WTC11 (cell line): ENCODE measurements around the gene PIGS. TPM values are rescaled to one million over a fixed set of nuclear protein-coding genes. Genes with fewer than 3 reads are reported as not detected.

Experiments
- AFF4 ChIP-seq: sonication (generic); formaldehyde crosslinking; IDR thresholded peaks from 2 replicates; pipeline ENCODE4 v1.8.1; 2023; ENCODE audit warnings: mild to moderate bottlenecking, missing genetic modification reagents, borderline replicate concordance
- AR ChIP-seq: fragments of 250-450 bp; sonication (Bioruptor Pico); IDR thresholded peaks from 2 replicates; pipeline ENCODE4 v1.9.0; 2021; ENCODE audit warnings: mild to moderate bottlenecking
- CBFB ChIP-seq: sonication (generic); formaldehyde crosslinking; IDR thresholded peaks from 2 replicates; pipeline ENCODE4 v1.8.1; 2022; ENCODE audit warnings: mild to moderate bottlenecking, low read depth, missing genetic modification reagents
- CREM ChIP-seq: sonication (generic); formaldehyde crosslinking; IDR thresholded peaks from 2 replicates; pipeline ENCODE4 v1.8.1; 2022; ENCODE audit warnings: mild to moderate bottlenecking, missing genetic modification reagents, moderate library complexity
- E2F1 ChIP-seq: sonication (generic); formaldehyde crosslinking; IDR thresholded peaks from 2 replicates; pipeline ENCODE4 v1.8.0; 2022; ENCODE audit warnings: mild to moderate bottlenecking, missing genetic modification reagents
- E2F4 ChIP-seq: sonication (generic); formaldehyde crosslinking; IDR thresholded peaks from 2 replicates; pipeline ENCODE4 v1.8.1; 2022; ENCODE audit warnings: low read depth, mild to moderate bottlenecking, moderate library complexity, missing genetic modification reagents, borderline replicate concordance
- EMX1 ChIP-seq: fragments of 250-450 bp; sonication (Bioruptor Pico); IDR thresholded peaks from 2 replicates; pipeline ENCODE4 v1.8.0; 2021; ENCODE audit warnings: mild to moderate bottlenecking
- FOXP1 ChIP-seq: sonication (generic); formaldehyde crosslinking; IDR thresholded peaks from 2 replicates; pipeline ENCODE4 v1.8.0; 2022; ENCODE audit warnings: missing genetic modification reagents, mild to moderate bottlenecking, moderate library complexity, borderline replicate concordance
- GABPB1 ChIP-seq: sonication (generic); formaldehyde crosslinking; IDR thresholded peaks from 2 replicates; pipeline ENCODE4 v1.8.1; 2023; ENCODE audit warnings: mild to moderate bottlenecking, missing genetic modification reagents
- GRHL2 ChIP-seq: fragments of 250-450 bp; sonication (Bioruptor Pico); IDR thresholded peaks from 2 replicates; pipeline ENCODE4 v1.8.0; 2022; ENCODE audit warnings: mild to moderate bottlenecking, moderate library complexity; ENCODE audit not compliant: insufficient replicate concordance, severe bottlenecking
- GTF2I ChIP-seq: fragments of 250-450 bp; sonication (Bioruptor Pico); conservative IDR thresholded peaks from 2 replicates; pipeline ENCODE4 v1.4.0; 2021; ENCODE audit warnings: mild to moderate bottlenecking
- IRF2 ChIP-seq: sonication (generic); formaldehyde crosslinking; IDR thresholded peaks from 2 replicates; pipeline ENCODE4 v1.8.0; 2022; ENCODE audit warnings: low read depth, missing genetic modification reagents, borderline replicate concordance
- JAZF1 ChIP-seq: fragments of 250-450 bp; sonication (Bioruptor Pico); IDR thresholded peaks from 2 replicates; pipeline ENCODE4 v1.9.0; 2021; ENCODE audit warnings: moderate library complexity, mild to moderate bottlenecking, inconsistent platforms
- MAX ChIP-seq: sonication (generic); formaldehyde crosslinking; IDR thresholded peaks from 2 replicates; pipeline ENCODE4 v1.8.0; 2022; ENCODE audit warnings: mild to moderate bottlenecking, missing genetic modification reagents
- MLX ChIP-seq: sonication (generic); formaldehyde crosslinking; IDR thresholded peaks from 2 replicates; pipeline ENCODE4 v1.8.1; 2023; ENCODE audit warnings: mild to moderate bottlenecking, missing genetic modification reagents, moderate library complexity
- NR1H2 ChIP-seq: sonication (generic); formaldehyde crosslinking; IDR thresholded peaks from 2 replicates; pipeline ENCODE4 v1.9.0; 2021; ENCODE audit warnings: mild to moderate bottlenecking, moderate library complexity, missing genetic modification reagents
- OVOL2 ChIP-seq: fragments of 250-450 bp; sonication (Bioruptor Pico); IDR thresholded peaks from 2 replicates; pipeline ENCODE4 v1.9.0; 2021; ENCODE audit warnings: mild to moderate bottlenecking, borderline replicate concordance
- PRRX2 ChIP-seq: fragments of 250-450 bp; sonication (Bioruptor Pico); IDR thresholded peaks from 2 replicates; pipeline ENCODE4 v1.8.0; 2021; ENCODE audit warnings: mild to moderate bottlenecking
- USF1 ChIP-seq: sonication (generic); formaldehyde crosslinking; IDR thresholded peaks from 2 replicates; pipeline ENCODE4 v1.8.0; 2022; ENCODE audit warnings: mild to moderate bottlenecking, missing genetic modification reagents
- ZNF121 ChIP-seq: sonication (generic); formaldehyde crosslinking; IDR thresholded peaks from 2 replicates; pipeline ENCODE4 v1.8.0; 2023; ENCODE audit warnings: missing genetic modification reagents
- ZNF138 ChIP-seq: sonication (generic); formaldehyde crosslinking; conservative IDR thresholded peaks from 2 replicates; pipeline ENCODE4 v1.8.1; 2022; ENCODE audit warnings: mild to moderate bottlenecking, moderate library complexity, missing genetic modification reagents
- ZNF232 ChIP-seq: sonication (generic); formaldehyde crosslinking; IDR thresholded peaks from 2 replicates; pipeline ENCODE4 v1.8.0; 2022; ENCODE audit warnings: mild to moderate bottlenecking, missing genetic modification reagents
- ZNF671 ChIP-seq: fragments of 250-450 bp; sonication (Bioruptor Pico); IDR thresholded peaks from 2 replicates; pipeline ENCODE4 v1.8.0; 2021; ENCODE audit warnings: mild to moderate bottlenecking
- total RNA-seq: library from RNA; stranded (reverse); gene quantifications from 3 replicates; pipeline ENCODE4 v1.2.3, GENCODE V29; 2021

PIGS gene
- total RNA-seq, 1 experiment from 2014 or later = 50.6 TPM

- no peak for TF ChIP-seq AFF4
- no peak for TF ChIP-seq GRHL2
- TF ChIP-seq AR (CRISPR knock-in tag) = no peak
- no peak for TF ChIP-seq ZNF121 (CRISPR knock-in tag)
- no peak for TF ChIP-seq FOXP1 (CRISPR knock-in tag)
- no peak for TF ChIP-seq PRRX2 (CRISPR knock-in tag)
- no peak for TF ChIP-seq NR1H2 (CRISPR knock-in tag)
- 0 out of 2 replicates have a peak, but pooled peaks have one; percentile 21 for TF ChIP-seq USF1 (CRISPR knock-in tag)
- no peak for TF ChIP-seq E2F1 (CRISPR knock-in tag)
- no peak for TF ChIP-seq MLX (CRISPR knock-in tag)
- TF ChIP-seq JAZF1 (CRISPR knock-in tag) = no peak
- no peak for TF ChIP-seq CBFB (CRISPR knock-in tag)
- no peak for TF ChIP-seq ZNF138 (CRISPR knock-in tag)
- no peak for TF ChIP-seq OVOL2 (CRISPR knock-in tag)
- no peak; the same call in 1 of the 2 replicates for TF ChIP-seq GABPB1 (CRISPR knock-in tag)
- no peak for TF ChIP-seq ZNF671
- no peak for TF ChIP-seq CREM
- TF ChIP-seq IRF2 (CRISPR knock-in tag) = no peak
- TF ChIP-seq E2F4 = no peak
- TF ChIP-seq MAX (CRISPR knock-in tag) = no peak
- TF ChIP-seq EMX1 (CRISPR knock-in tag) = no peak
- TF ChIP-seq ZNF232 (CRISPR knock-in tag) = no peak
- TF ChIP-seq GTF2I (CRISPR knock-in tag) = no peak
- TF ChIP-seq, all 79 proteins: peak for 9
These were observed 18.9 kb downstream of the PIGS start, which contains the start of gene UNC119 (continued) for GRCh38 chr17:28552176-28552999.
